Measurements from ENCODE around the gene GTF2F2.
A peak's percentile ranks its signal among the peaks of the same experiment; 100 is the strongest.

Gene GTF2F2

DNA sequence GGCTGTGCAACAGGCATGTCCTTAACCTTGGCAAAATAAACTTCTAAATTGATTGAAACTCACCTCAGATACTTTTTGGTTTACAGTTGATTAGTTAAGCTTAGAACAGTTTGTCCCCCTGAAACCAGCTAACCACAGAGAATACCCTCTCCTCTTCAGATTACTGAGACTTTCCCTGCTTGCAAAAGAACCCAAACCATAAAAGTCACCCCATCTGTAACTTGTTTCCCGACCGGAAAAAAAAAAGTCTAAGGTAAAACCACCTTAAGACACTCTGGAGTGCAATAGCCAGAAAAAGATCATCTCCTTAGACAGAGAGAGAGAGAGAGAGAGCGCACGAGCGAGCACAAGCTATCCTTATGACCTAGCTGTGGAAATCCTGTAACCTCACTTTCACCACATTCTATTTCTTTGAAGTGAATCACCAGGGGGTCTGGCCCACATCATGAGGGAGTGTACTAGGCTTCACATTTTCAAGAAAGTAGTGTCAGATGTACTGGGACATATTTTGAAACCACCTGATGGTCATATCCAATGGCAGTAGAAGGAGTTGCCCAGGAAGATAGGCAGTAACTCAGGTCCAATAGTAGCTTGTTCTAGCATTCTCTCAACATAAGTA, 11.1 kb upstream of the GTF2F2 start:
- no peaks in the 10 kb centered on the region for H3K36me3 ChIP-seq (replicated peaks)
- H3K4me3 ChIP-seq (ENCODE audit: low read depth, low read length): no peak overlapping the region
- in situ Hi-C loops (cut with HindIII; ENCODE audit: low pct_ligation_motif_present, low sequenced_read_pairs): no loop called here
- TF ChIP-seq, protein P1, sequence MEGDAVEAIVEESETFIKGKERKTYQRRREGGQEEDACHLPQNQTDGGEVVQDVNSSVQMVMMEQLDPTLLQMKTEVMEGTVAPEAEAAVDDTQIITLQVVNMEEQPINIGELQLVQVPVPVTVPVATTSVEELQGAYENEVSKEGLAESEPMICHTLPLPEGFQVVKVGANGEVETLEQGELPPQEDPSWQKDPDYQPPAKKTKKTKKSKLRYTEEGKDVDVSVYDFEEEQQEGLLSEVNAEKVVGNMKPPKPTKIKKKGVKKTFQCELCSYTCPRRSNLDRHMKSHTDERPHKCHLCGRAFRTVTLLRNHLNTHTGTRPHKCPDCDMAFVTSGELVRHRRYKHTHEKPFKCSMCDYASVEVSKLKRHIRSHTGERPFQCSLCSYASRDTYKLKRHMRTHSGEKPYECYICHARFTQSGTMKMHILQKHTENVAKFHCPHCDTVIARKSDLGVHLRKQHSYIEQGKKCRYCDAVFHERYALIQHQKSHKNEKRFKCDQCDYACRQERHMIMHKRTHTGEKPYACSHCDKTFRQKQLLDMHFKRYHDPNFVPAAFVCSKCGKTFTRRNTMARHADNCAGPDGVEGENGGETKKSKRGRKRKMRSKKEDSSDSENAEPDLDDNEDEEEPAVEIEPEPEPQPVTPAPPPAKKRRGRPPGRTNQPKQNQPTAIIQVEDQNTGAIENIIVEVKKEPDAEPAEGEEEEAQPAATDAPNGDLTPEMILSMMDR (IDR thresholded peaks at IDR 0.05; ENCODE audit: low read depth, low read length, missing control alignments): no peak
- H3K27ac ChIP-seq: no peak overlapping the region
- no peaks in the 10 kb centered on the region for H3K27me3 ChIP-seq (replicated peaks)
- peak; percentile 40 for DNase-seq

DNA sequence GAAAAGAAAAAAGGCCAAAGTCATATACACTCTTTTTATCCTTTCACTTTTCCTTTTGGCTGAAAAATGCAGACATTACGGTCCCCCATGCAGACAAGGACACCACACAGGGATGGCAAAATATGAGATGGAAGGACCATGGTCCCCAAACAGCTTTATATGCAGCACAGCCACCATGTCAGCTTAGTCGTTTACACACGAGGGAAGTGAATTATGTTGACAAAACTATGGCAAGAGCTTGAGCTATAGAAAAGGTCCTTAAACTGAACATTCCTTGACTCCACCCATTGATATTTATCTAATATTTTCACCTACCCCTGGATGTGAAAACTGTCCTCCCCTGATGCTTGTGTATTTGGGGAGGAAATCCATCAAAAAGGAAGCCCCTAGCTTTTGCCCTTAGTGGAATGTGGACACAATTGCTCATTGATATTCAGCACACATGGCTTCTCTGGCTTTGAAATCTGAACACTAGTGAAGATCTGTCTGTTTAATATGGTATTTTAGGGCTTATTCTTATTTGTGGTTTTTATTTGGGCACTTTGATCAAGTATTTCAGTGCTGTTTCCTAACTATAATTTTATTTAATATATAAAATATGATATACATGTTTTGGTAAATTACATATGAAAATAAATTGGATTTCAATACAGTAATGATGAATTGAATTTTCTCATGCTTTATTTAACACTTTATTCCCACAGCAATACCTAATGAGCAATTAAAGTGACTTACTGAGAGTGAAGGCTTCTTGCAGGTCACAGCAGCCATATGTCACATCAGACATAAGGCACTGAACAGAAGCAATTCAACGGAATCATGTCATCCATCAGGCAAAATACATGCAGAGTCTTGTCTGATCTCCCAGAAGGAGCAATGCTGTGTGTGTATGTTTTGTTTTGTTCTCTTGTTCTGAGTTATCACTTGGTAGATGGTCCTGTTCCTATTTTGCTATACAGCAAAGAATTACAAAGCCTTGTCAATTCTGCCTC, 6.8 kb upstream of the GTF2F2 start:
- DNase-seq: no peak
- Histone ChIP-seq H3K27me3 (replicated peaks) (no peaks in the 10 kb centered on the region), H3K36me3 (replicated peaks) (no peaks in the 10 kb centered on the region), H3K4me3 (ENCODE audit: low read depth, low read length) (no peak overlapping the region), H3K27ac (no peak overlapping the region)
- TF ChIP-seq, protein P1 (IDR thresholded peaks at IDR 0.05; ENCODE audit: low read depth, low read length, missing control alignments): no peak
- in situ Hi-C loops (cut with HindIII; ENCODE audit: low pct_ligation_motif_present, low sequenced_read_pairs): no loop called here

DNA sequence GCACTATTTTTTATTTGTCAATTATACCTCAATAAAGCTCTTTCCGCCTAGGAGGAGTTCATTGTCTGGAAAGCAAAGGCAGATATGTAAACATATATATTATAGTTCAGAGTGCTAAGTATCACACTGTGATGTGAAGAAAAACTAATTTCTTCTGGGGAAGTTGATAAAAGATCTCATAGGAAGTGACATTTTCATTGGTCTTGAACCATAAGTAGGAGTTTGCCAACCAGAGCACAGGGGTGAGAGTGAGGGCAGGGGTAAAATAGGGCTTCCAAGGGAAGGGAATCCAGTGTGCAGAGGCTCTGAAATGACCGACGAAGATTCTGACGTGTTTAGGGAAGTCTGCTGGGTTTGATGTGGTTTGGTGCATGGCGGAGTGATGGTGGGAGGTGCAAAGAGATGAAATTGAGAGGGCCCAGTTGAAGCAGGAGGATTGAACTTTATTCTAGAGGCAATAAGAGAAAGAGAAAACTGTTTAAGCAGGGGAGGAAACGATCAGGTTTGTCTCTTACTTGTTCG, 780 bp upstream of the GTF2F2 start:
- Histone ChIP-seq H3K4me3 (ENCODE audit: low read depth, low read length) (peak overlapping the region; percentile 92), H3K27me3 (replicated peaks) (no peaks in the 10 kb centered on the region), H3K36me3 (replicated peaks) (no peaks in the 10 kb centered on the region), H3K27ac (peak overlapping the region; percentile 82)
- peak; percentile 48 for DNase-seq
- in situ Hi-C loops (cut with HindIII; ENCODE audit: low pct_ligation_motif_present, low sequenced_read_pairs): no loop called here
- TF ChIP-seq, protein P1 (IDR thresholded peaks at IDR 0.05; ENCODE audit: low read depth, low read length, missing control alignments): no peak

DNA sequence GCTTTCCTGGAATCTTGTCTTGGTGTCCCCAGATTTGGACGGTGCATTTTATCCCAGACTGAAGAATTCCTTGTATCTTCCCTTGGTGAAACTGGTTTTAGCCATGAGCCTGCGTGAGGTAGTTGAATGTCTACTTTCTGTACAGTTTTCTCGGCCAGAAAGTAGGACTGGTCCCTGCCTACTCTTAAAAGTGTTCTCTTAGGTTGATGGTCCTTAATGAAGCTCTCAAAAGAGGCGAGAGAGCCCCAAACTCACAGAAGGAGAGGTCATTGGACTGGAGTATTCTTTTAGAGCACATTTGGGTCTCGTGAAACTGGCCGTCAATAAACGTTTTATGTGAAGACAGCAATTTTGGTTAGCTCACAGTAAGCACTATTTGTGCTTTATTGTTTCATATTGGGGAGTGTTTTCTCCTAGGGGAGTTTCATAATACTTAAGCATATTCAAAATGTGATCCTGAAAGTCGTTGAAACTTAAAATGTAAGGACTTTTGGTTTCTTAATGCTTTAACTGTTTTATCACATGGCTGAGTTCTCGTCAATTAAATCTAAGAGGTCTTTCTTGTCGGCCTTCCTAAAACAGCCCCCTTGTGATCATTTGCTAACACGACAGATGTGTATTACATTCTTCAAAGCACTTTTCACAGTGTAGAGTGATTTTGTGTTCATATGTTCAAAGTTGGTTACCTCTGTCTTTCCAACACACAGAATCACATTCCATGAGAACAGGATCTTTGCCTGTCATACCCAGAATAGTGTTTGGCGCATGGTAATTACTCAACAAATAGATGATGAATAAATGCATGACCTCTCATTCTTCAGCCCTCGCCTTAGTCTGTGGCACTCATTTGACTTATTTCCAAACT, 889 bp downstream of the GTF2F2 start:
- peak overlapping the region; percentile 92 for H3K4me3 ChIP-seq (ENCODE audit: low read depth, low read length)
- TF ChIP-seq, protein P1 (IDR thresholded peaks at IDR 0.05; ENCODE audit: low read depth, low read length, missing control alignments): peak; percentile 28
- peak; percentile 9 for DNase-seq
- H3K36me3 ChIP-seq (replicated peaks): no peaks in the 10 kb centered on the region
- H3K27ac ChIP-seq: peak overlapping the region; percentile 82
- H3K27me3 ChIP-seq (replicated peaks): no peaks in the 10 kb centered on the region
- in situ Hi-C loops (cut with HindIII; ENCODE audit: low pct_ligation_motif_present, low sequenced_read_pairs): no loop called here

DNA sequence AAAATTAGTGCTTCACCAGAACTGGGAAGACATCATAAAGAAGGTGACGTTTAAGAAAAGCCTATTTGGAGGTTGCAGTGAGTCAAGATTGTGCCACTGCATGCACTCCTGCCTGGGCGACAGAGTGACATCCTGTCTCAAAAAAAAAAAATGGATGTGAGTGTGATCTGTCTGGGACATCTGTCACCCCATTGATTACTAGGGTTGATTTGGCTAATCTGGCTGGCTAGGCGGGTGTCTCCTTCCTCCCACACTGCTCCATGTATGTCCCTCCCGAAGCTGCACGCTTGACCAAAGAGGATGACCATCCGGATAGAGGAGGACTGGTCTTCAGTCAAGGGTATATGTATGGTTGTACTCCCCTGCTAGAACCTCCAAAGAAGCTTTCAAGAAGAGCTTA, 2.6 kb downstream of the GTF2F2 start:
- no peak overlapping the region for H3K27ac ChIP-seq
- no peaks in the 10 kb centered on the region for H3K27me3 ChIP-seq (replicated peaks)
- TF ChIP-seq, protein P1 (IDR thresholded peaks at IDR 0.05; ENCODE audit: low read depth, low read length, missing control alignments): no peak
- H3K4me3 ChIP-seq (ENCODE audit: low read depth, low read length): no peak overlapping the region
- no peak for DNase-seq
- no peaks in the 10 kb centered on the region for H3K36me3 ChIP-seq (replicated peaks)
- in situ Hi-C loops (cut with HindIII; ENCODE audit: low pct_ligation_motif_present, low sequenced_read_pairs): no loop called here
